Erythroblast (primary cell): Measurements from ENCODE around the gene RDM1.

ENCODE experiments used
- GATA1 ChIP-seq: IDR thresholded peaks from 2 replicates; pipeline ENCODE4 v1.6.1; 2011; ENCODE audit warnings: low read depth, mild to moderate bottlenecking, control low read depth, low read length, moderate library complexity
- POLR2A ChIP-seq: IDR thresholded peaks from 2 replicates; pipeline ENCODE4 v1.6.1; 2011; ENCODE audit warnings: mild to moderate bottlenecking, low read length

DNA sequence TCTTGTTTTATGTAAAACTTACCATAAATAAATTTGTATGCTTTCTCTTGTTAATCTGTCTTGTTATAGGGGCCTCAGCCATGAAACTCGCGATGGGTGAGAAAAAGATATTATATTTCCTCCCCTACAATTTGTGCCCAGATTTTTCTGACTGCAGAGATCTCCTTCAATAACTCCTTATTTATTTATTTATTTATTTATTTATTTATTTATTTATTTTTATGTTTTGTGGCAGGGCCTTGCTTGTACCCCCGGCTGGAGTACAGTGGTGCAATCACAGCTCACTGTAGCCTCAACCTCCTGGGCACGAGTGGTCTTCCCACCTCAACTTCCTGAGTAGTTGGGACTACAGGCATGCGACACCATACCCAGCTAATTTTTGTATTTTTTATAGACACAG lies 27.1 kb downstream of the RDM1 start:
- TF ChIP-seq POLR2A, result no peak
- no peak for TF ChIP-seq GATA1
